ENCODE data around the gene RPS16.

Gene RPS16

GRCh38 chr19:39405958-39406655 lies 29.6 kb downstream of the RPS16 start:
- DNase-seq: peak; percentile 43 to 53

GRCh38 chr19:39405261-39405957 lies 30.3 kb downstream of the RPS16 start:
- DNase-seq: no peak

- DNase-seq: peak; percentile 83 to 86
Measured at GRCh38 chr19:39403331-39404312, 32.1 kb downstream of the RPS16 start.

GRCh38 chr19:39402346-39403300 lies 33.1 kb downstream of the RPS16 start:
- DNase-seq: peak; percentile 69 to 79

GRCh38 chr19:39401549-39402345 lies 34.0 kb downstream of the RPS16 start:
- no peak for DNase-seq

- no peak for DNase-seq
Measured at GRCh38 chr19:39401070-39401548, 34.6 kb downstream of the RPS16 start.

GRCh38 chr19:39400061-39400460 lies 35.7 kb downstream of the RPS16 start:
- DNase-seq: no peak

GRCh38 chr19:39399668-39400050 lies 36.1 kb downstream of the RPS16 start:
- no peak for DNase-seq

- DNase-seq: peak in 1 of 2 experiments; percentile 0
Measured at GRCh38 chr19:39398297-39398864, 37.4 kb downstream of the RPS16 start.

GRCh38 chr19:39397360-39398296 lies 38.1 kb downstream of the RPS16 start:
- peak; percentile 72 to 80 for DNase-seq

- DNase-seq: peak; percentile 98 to 99
Measured at GRCh38 chr19:39390751-39391437, 44.9 kb downstream of the RPS16 start, which contains the start of the genes MED29 and PAF1. MED29 (plus strand) TSS chr19:39391378; CDS start chr19:39391423, 45 bp downstream. PAF1 (minus strand) TSS chr19:39391106; CDS start chr19:39390864, 242 bp downstream.

- DNase-seq: peak in 1 of 2 experiments; percentile 31
Measured at GRCh38 chr19:39390451-39390750, 45.3 kb downstream of the RPS16 start.

GRCh38 chr19:39389631-39390414 lies 45.9 kb downstream of the RPS16 start:
- DNase-seq: no peak

- no peak for DNase-seq
Measured at GRCh38 chr19:39388657-39389056, 47.1 kb downstream of the RPS16 start.

GRCh38 chr19:39386557-39386956 lies 49.2 kb downstream of the RPS16 start:
- no peak for DNase-seq

- no peak for DNase-seq
Measured at GRCh38 chr19:39385629-39386411, 49.9 kb downstream of the RPS16 start.

Measured in AML-193 (cell line).